ENCODE data around the gene PKD2. TPM values are rescaled to one million over a fixed set of nuclear protein-coding genes. Genes with fewer than 3 reads are reported as not detected.

The PKD2 gene
- total and polyA plus RNA-seq, 2 donors, result 9.9 to 11.6 TPM

- Histone ChIP-seq H3K4me3 (ENCODE audit: low read length in 2 of 2) (no peak overlapping the region), H3K4me1 (ENCODE audit: control insufficient read depth in 2 of 2, insufficient read depth in 2 of 2, low read length in 2 of 2) (no peaks in the 10 kb centered on the region), H3K9me3 (ENCODE audit: control insufficient read depth in 2 of 2, insufficient read depth in 1 of 2, low read length in 1 of 2) (no peaks in the 10 kb centered on the region), H3K27ac (ENCODE audit: low read depth in 1 of 2, low read length in 1 of 2) (no peak overlapping the region), H3K36me3 (ENCODE audit: control insufficient read depth in 2 of 2, insufficient read depth in 2 of 2, low read length in 1 of 2) (peaks cover 49 to 66% of the 10 kb centered on the region in 2 donors), H3K27me3 (ENCODE audit: control insufficient read depth in 2 of 2, insufficient read depth in 1 of 2, low read length in 1 of 2) (no peaks in the 10 kb centered on the region)
- WGBS, result 97% methylated on average over 2 of the region's 2 CpGs
- no peak for DNase-seq (ENCODE audit: low read depth in 6 of 9, low spot score in 9 of 9)
These were observed 34.2 kb downstream of the PKD2 start for GRCh38 chr4:88041626-88042025.

GRCh38 chr4:88043001-88043400, 35.6 kb downstream of the PKD2 start:
- no peak for DNase-seq (ENCODE audit: low read depth in 6 of 9, low spot score in 9 of 9)
- H3K4me1 ChIP-seq (ENCODE audit: control insufficient read depth in 2 of 2, insufficient read depth in 2 of 2, low read length in 2 of 2), result no peaks in the 10 kb centered on the region
- H3K27me3 ChIP-seq (ENCODE audit: control insufficient read depth in 2 of 2, insufficient read depth in 1 of 2, low read length in 1 of 2), result no peaks in the 10 kb centered on the region
- no peak overlapping the region for H3K27ac ChIP-seq (ENCODE audit: low read depth in 1 of 2, low read length in 1 of 2)
- H3K4me3 ChIP-seq (ENCODE audit: low read length in 2 of 2), result no peak overlapping the region
- H3K9me3 ChIP-seq (ENCODE audit: control insufficient read depth in 2 of 2, insufficient read depth in 1 of 2, low read length in 1 of 2), result no peaks in the 10 kb centered on the region
- WGBS, result 93% methylated on average over 1 of the region's 1 CpG
- H3K36me3 ChIP-seq (ENCODE audit: control insufficient read depth in 2 of 2, insufficient read depth in 2 of 2, low read length in 1 of 2), result peaks cover 45 to 58% of the 10 kb centered on the region in 2 donors

DNA sequence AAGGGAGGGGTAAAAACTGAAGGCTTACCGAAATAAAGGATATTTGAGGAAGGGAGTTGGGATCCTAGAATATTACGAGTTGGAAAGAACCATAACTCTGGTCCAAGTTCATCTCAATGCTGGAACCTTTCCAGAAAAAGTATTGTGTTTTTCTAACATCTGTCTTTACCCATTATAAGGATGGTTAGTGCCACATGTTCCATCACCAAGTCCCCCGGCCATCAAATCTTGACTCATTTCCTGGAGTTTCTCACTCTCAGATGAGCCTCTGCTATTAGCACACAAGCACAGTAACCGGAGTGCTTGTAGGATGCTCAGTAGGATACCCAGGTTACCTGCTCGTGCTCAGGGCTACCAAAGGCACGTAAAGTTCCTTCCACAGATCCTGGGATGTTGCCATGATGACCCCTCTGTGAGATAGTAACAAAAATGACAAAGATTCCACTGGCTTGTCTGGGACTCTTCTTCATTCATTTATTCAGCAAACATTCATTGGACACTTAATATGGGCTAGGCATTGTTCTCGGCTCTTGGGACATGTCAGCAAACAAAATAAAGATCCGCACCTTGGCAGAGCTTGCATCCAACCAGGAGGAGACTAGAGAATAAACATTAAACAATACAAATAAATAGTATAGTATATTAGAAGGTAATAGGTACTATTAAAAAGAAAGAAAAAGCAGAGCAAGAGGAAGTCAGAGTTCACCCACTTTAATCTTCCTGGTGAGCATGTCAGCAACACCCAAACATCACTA, 36.3 kb downstream of the PKD2 start:
- no peaks in the 10 kb centered on the region for H3K9me3 ChIP-seq (ENCODE audit: control insufficient read depth in 2 of 2, insufficient read depth in 1 of 2, low read length in 1 of 2)
- no peaks in the 10 kb centered on the region for H3K4me1 ChIP-seq (ENCODE audit: control insufficient read depth in 2 of 2, insufficient read depth in 2 of 2, low read length in 2 of 2)
- H3K27me3 ChIP-seq (ENCODE audit: control insufficient read depth in 2 of 2, insufficient read depth in 1 of 2, low read length in 1 of 2), result no peaks in the 10 kb centered on the region
- DNase-seq (ENCODE audit: low read depth in 6 of 9, low spot score in 9 of 9), result no peak
- WGBS, result 97% methylated on average over 8 of the region's 8 CpGs
- no peak overlapping the region for H3K27ac ChIP-seq (ENCODE audit: low read depth in 1 of 2, low read length in 1 of 2)
- peaks cover 40 to 54% of the 10 kb centered on the region in 2 donors for H3K36me3 ChIP-seq (ENCODE audit: control insufficient read depth in 2 of 2, insufficient read depth in 2 of 2, low read length in 1 of 2)
- no peak overlapping the region for H3K4me3 ChIP-seq (ENCODE audit: low read length in 2 of 2)

DNA sequence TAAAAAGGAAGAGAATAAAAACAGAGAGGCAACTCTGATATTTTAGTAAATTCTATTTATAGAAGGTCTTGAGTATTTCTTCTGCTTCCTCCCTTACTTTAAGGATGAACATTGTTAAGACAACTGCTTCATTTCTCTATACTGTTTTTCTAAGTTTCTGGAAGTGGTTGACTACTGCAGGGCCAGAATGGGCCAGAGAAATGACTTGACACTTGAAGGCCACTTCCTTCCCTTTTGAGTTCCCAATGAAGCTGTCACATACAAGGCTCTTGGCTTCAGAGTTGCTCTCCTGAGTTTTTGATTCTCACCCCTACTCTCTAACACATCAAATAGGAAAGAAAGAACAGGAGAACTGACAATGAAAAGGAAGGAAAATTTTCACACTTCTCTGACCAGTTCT, 37.6 kb downstream of the PKD2 start:
- Histone ChIP-seq H3K27ac (ENCODE audit: low read depth in 1 of 2, low read length in 1 of 2) (no peak overlapping the region), H3K36me3 (ENCODE audit: control insufficient read depth in 2 of 2, insufficient read depth in 2 of 2, low read length in 1 of 2) (peaks cover 39 to 48% of the 10 kb centered on the region in 2 donors)

DNA sequence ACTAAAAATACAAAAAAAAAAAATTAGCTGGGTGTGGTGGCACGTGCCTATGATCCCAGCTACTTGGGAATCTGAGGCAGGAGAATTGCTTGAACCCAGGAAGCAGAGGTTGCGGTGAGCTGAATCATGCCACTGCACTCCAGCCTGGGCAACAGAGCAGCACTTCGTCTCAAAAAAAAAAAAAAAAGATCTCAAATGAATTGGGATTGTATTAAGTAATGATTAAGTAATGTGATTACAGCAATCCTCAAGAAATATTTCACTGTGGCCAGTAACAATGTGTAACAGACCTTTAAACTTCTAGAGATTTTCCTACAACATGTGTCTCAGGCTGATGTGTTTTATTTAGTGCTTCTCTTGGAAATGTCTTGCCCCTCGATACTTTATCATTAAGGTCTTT, 46.8 kb downstream of the PKD2 start:
- 94% methylated on average over 4 of the region's 4 CpGs for WGBS
- Histone ChIP-seq H3K4me1 (ENCODE audit: control insufficient read depth in 2 of 2, insufficient read depth in 2 of 2, low read length in 2 of 2) (no peaks in the 10 kb centered on the region), H3K36me3 (ENCODE audit: control insufficient read depth in 2 of 2, insufficient read depth in 2 of 2, low read length in 1 of 2) (peaks cover 12 to 17% of the 10 kb centered on the region in 2 donors), H3K4me3 (ENCODE audit: low read length in 2 of 2) (no peak overlapping the region), H3K27ac (ENCODE audit: low read depth in 1 of 2, low read length in 1 of 2) (no peak overlapping the region), H3K27me3 (ENCODE audit: control insufficient read depth in 2 of 2, insufficient read depth in 1 of 2, low read length in 1 of 2) (no peaks in the 10 kb centered on the region), H3K9me3 (ENCODE audit: control insufficient read depth in 2 of 2, insufficient read depth in 1 of 2, low read length in 1 of 2) (no peaks in the 10 kb centered on the region)
- DNase-seq (ENCODE audit: low read depth in 6 of 9, low spot score in 9 of 9), result no peak

More for the DNA sequence above, 37.6 kb downstream of the PKD2 start:
- H3K27me3 ChIP-seq (ENCODE audit: control insufficient read depth in 2 of 2, insufficient read depth in 1 of 2, low read length in 1 of 2), result no peaks in the 10 kb centered on the region
- no peak for DNase-seq (ENCODE audit: low read depth in 6 of 9, low spot score in 9 of 9)
- H3K4me3 ChIP-seq (ENCODE audit: low read length in 2 of 2), result no peak overlapping the region
- H3K9me3 ChIP-seq (ENCODE audit: control insufficient read depth in 2 of 2, insufficient read depth in 1 of 2, low read length in 1 of 2), result no peaks in the 10 kb centered on the region
- no peaks in the 10 kb centered on the region for H3K4me1 ChIP-seq (ENCODE audit: control insufficient read depth in 2 of 2, insufficient read depth in 2 of 2, low read length in 2 of 2)

- Histone ChIP-seq H3K36me3 (ENCODE audit: control insufficient read depth in 2 of 2, insufficient read depth in 2 of 2, low read length in 1 of 2) (peaks cover 12 to 17% of the 10 kb centered on the region in 2 donors), H3K9me3 (ENCODE audit: control insufficient read depth in 2 of 2, insufficient read depth in 1 of 2, low read length in 1 of 2) (no peaks in the 10 kb centered on the region), H3K27me3 (ENCODE audit: control insufficient read depth in 2 of 2, insufficient read depth in 1 of 2, low read length in 1 of 2) (no peaks in the 10 kb centered on the region), H3K27ac (ENCODE audit: low read depth in 1 of 2, low read length in 1 of 2) (no peak overlapping the region), H3K4me3 (ENCODE audit: low read length in 2 of 2) (no peak overlapping the region), H3K4me1 (ENCODE audit: control insufficient read depth in 2 of 2, insufficient read depth in 2 of 2, low read length in 2 of 2) (no peaks in the 10 kb centered on the region)
- 100% methylated on average over 3 of the region's 3 CpGs for WGBS
- peak in 1 of 9 donors; percentile 13 for DNase-seq (ENCODE audit: low read depth in 6 of 9, low spot score in 9 of 9)
These were observed 47.5 kb downstream of the PKD2 start for GRCh38 chr4:88054901-88055300.

DNA sequence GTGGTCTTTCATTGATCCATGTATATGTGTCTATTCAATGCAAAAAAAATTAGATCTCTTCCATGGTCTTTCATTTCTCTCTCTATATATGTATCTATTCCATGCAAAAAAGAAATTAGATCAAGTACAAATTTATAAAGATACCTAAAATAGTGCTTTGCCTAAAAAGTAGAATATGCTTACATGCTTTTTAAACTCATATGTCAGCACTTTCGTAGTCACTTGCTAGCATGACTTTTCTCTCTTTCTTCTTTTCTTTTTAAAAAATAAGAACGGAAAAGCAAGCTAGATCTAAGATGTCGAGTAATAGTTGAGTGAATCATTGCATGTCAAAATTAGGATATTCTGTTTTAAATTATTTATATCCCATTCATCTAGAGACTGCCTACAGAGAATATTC, 50.9 kb downstream of the PKD2 start:
- 99% methylated on average over 3 of the region's 3 CpGs for WGBS
- H3K36me3 ChIP-seq (ENCODE audit: control insufficient read depth in 2 of 2, insufficient read depth in 2 of 2, low read length in 1 of 2), result peaks cover 12 to 18% of the 10 kb centered on the region in 2 donors
- H3K27ac ChIP-seq (ENCODE audit: low read depth in 1 of 2, low read length in 1 of 2), result no peak overlapping the region
- H3K4me3 ChIP-seq (ENCODE audit: low read length in 2 of 2), result no peak overlapping the region
- H3K27me3 ChIP-seq (ENCODE audit: control insufficient read depth in 2 of 2, insufficient read depth in 1 of 2, low read length in 1 of 2), result no peaks in the 10 kb centered on the region
- H3K9me3 ChIP-seq (ENCODE audit: control insufficient read depth in 2 of 2, insufficient read depth in 1 of 2, low read length in 1 of 2), result no peaks in the 10 kb centered on the region
- no peak for DNase-seq (ENCODE audit: low read depth in 6 of 9, low spot score in 9 of 9)
- no peaks in the 10 kb centered on the region for H3K4me1 ChIP-seq (ENCODE audit: control insufficient read depth in 2 of 2, insufficient read depth in 2 of 2, low read length in 2 of 2)

- 68% methylated on average over 2 of the region's 2 CpGs for WGBS
- H3K9me3 ChIP-seq (ENCODE audit: control insufficient read depth in 2 of 2, insufficient read depth in 1 of 2, low read length in 1 of 2), result no peaks in the 10 kb centered on the region
These were observed 52.3 kb downstream of the PKD2 start for GRCh38 chr4:88059766-88060165.

DNA sequence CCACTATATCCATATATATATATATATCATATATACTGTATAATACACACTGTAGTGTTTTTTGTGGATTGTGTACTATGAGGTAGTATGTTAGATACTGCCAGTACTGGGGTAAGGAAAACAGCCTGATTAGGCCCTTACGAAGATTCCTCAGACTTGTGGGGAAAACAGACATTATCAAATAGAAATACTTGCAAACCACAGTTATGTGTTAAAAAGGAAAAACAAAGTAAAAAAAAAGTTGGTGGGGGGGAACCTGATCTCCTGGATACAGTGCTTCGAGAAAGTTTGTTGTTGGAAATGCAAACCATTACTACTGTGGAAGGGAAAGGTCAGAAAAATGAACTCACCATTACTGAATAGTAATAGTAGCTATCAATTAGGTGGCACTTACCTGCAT, 53.0 kb downstream of the PKD2 start:
- peaks cover 8 to 18% of the 10 kb centered on the region in 2 donors for H3K36me3 ChIP-seq (ENCODE audit: control insufficient read depth in 2 of 2, insufficient read depth in 2 of 2, low read length in 1 of 2)

More at GRCh38 chr4:88059766-88060165, 52.3 kb downstream of the PKD2 start:
- H3K27ac ChIP-seq (ENCODE audit: low read depth in 1 of 2, low read length in 1 of 2), result no peak overlapping the region
- H3K4me3 ChIP-seq (ENCODE audit: low read length in 2 of 2), result no peak overlapping the region
- H3K36me3 ChIP-seq (ENCODE audit: control insufficient read depth in 2 of 2, insufficient read depth in 2 of 2, low read length in 1 of 2), result peaks cover 11 to 15% of the 10 kb centered on the region in 2 donors
- no peak for DNase-seq (ENCODE audit: low read depth in 6 of 9, low spot score in 9 of 9)
- no peaks in the 10 kb centered on the region for H3K27me3 ChIP-seq (ENCODE audit: control insufficient read depth in 2 of 2, insufficient read depth in 1 of 2, low read length in 1 of 2)
- no peaks in the 10 kb centered on the region for H3K4me1 ChIP-seq (ENCODE audit: control insufficient read depth in 2 of 2, insufficient read depth in 2 of 2, low read length in 2 of 2)

More for the DNA sequence above, 53.0 kb downstream of the PKD2 start:
- H3K27ac ChIP-seq (ENCODE audit: low read depth in 1 of 2, low read length in 1 of 2), result no peak overlapping the region
- no peaks in the 10 kb centered on the region for H3K4me1 ChIP-seq (ENCODE audit: control insufficient read depth in 2 of 2, insufficient read depth in 2 of 2, low read length in 2 of 2)
- no peaks in the 10 kb centered on the region for H3K9me3 ChIP-seq (ENCODE audit: control insufficient read depth in 2 of 2, insufficient read depth in 1 of 2, low read length in 1 of 2)
- no peak for DNase-seq (ENCODE audit: low read depth in 6 of 9, low spot score in 9 of 9)
- H3K4me3 ChIP-seq (ENCODE audit: low read length in 2 of 2), result no peak overlapping the region
- H3K27me3 ChIP-seq (ENCODE audit: control insufficient read depth in 2 of 2, insufficient read depth in 1 of 2, low read length in 1 of 2), result no peaks in the 10 kb centered on the region
- WGBS, result over 99% methylated on average over 2 of the region's 2 CpGs
